ENCODE measurements around the gene MYRFL.
"Not testable (repeated sequence)": the region's sequence is repeated elsewhere in the genome, so short reads cannot be mapped to it uniquely, and the experiment has no call there.

The MYRFL gene

GRCh38 chr12:69824966-69825560 is at the start of gene MYRFL:
MYRFL (plus strand) TSS chr12:69825227; CDS start chr12:69825518, 291 bp downstream.
- no peak for DNase-seq

- peak; percentile 34 for DNase-seq
Measured at GRCh38 chr12:69779928-69780327, 45.1 kb upstream of the MYRFL start.

- no peak for DNase-seq
Measured at GRCh38 chr12:69783365-69783764, 41.7 kb upstream of the MYRFL start.

- DNase-seq, result no peak
Measured at GRCh38 chr12:69789351-69789750, 35.7 kb upstream of the MYRFL start.

GRCh38 chr12:69792533-69792932 is 32.5 kb upstream of the MYRFL start:
- no peak for DNase-seq

- not testable (repeated sequence) for DNase-seq
Measured at GRCh38 chr12:69807101-69807897, 17.7 kb upstream of the MYRFL start.

GRCh38 chr12:69810870-69811498 is 14.0 kb upstream of the MYRFL start:
- no peak for DNase-seq

- DNase-seq, result no peak
Measured at GRCh38 chr12:69816082-69816481, 8.9 kb upstream of the MYRFL start.

- DNase-seq, result no peak
Measured at GRCh38 chr12:69821032-69821455, 4.0 kb upstream of the MYRFL start.

GRCh38 chr12:69821456-69822159 is 3.4 kb upstream of the MYRFL start:
- DNase-seq, result peak; percentile 91

GRCh38 chr12:69822201-69822860 is 2.7 kb upstream of the MYRFL start:
- DNase-seq, result no peak

- DNase-seq, result no peak
Measured at GRCh38 chr12:69824028-69824427, 999 bp upstream of the MYRFL start.

- DNase-seq, result no peak
Measured at GRCh38 chr12:69828897-69829296, 3.9 kb downstream of the MYRFL start.

GRCh38 chr12:69833696-69834095 is 8.7 kb downstream of the MYRFL start:
- DNase-seq, result no peak

GRCh38 chr12:69834147-69834546 is 9.1 kb downstream of the MYRFL start:
- DNase-seq, result no peak

- no peak for DNase-seq
Measured at GRCh38 chr12:69834576-69834975, 9.5 kb downstream of the MYRFL start.

- no peak for DNase-seq
Measured at GRCh38 chr12:69835081-69835480, 10.1 kb downstream of the MYRFL start.

- no peak for DNase-seq
Measured at GRCh38 chr12:69836015-69836414, 11.0 kb downstream of the MYRFL start.

GRCh38 chr12:69837191-69837590 is 12.2 kb downstream of the MYRFL start:
- no peak for DNase-seq

GRCh38 chr12:69837657-69838415 is 12.8 kb downstream of the MYRFL start:
- no peak for DNase-seq

- no peak for DNase-seq
Measured at GRCh38 chr12:69840727-69841126, 15.7 kb downstream of the MYRFL start.

GRCh38 chr12:69843608-69844007 is 18.6 kb downstream of the MYRFL start:
- DNase-seq, result no peak
